ENCODE measurements around the gene RCOR1. TPM values are rescaled to one million over a fixed set of nuclear protein-coding genes. Genes with fewer than 3 reads are reported as not detected.

The RCOR1 gene
- total and polyA plus RNA-seq, 9 donors: 7.2 to 22.3 (median 18.3) TPM

- TF ChIP-seq EP300 (IDR thresholded peaks at IDR 0.05) (no peak), POLR2A (IDR thresholded peaks at IDR 0.05) (no peak)
- TF ChIP-seq, protein P1, sequence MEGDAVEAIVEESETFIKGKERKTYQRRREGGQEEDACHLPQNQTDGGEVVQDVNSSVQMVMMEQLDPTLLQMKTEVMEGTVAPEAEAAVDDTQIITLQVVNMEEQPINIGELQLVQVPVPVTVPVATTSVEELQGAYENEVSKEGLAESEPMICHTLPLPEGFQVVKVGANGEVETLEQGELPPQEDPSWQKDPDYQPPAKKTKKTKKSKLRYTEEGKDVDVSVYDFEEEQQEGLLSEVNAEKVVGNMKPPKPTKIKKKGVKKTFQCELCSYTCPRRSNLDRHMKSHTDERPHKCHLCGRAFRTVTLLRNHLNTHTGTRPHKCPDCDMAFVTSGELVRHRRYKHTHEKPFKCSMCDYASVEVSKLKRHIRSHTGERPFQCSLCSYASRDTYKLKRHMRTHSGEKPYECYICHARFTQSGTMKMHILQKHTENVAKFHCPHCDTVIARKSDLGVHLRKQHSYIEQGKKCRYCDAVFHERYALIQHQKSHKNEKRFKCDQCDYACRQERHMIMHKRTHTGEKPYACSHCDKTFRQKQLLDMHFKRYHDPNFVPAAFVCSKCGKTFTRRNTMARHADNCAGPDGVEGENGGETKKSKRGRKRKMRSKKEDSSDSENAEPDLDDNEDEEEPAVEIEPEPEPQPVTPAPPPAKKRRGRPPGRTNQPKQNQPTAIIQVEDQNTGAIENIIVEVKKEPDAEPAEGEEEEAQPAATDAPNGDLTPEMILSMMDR (IDR thresholded peaks at IDR 0.05): no peak
- intact Hi-C loops (cut with DNase I): no loop called here
- 76 to 79% (median 78%) methylated on average over 3 of the region's 3 CpGs for WGBS, 3 donors
Measured at GRCh38 chr14:102646615-102647014, 54.2 kb downstream of the RCOR1 start.

GRCh38 chr14:102652194-102652593 is 59.7 kb downstream of the RCOR1 start:
- TF ChIP-seq EP300 (IDR thresholded peaks at IDR 0.05) (no peak), POLR2A (IDR thresholded peaks at IDR 0.05) (no peak)
- TF ChIP-seq, protein P1 (IDR thresholded peaks at IDR 0.05): no peak
- no peaks in the 10 kb centered on the region for H3K27me3 ChIP-seq
- no peak for DNase-seq
- H3K4me1 ChIP-seq (ENCODE audit: insufficient read depth): peaks cover 4% of the 10 kb centered on the region
- 12 to 16% (median 12%) methylated on average over 3 of the region's 3 CpGs for WGBS, 3 donors
- intact Hi-C loops (cut with DNase I): no loop called here
- no peaks in the 10 kb centered on the region for H3K9me3 ChIP-seq
- H3K36me3 ChIP-seq: no peaks in the 10 kb centered on the region
- no peak overlapping the region for H3K27ac ChIP-seq
- no peak overlapping the region for H3K4me3 ChIP-seq

More at GRCh38 chr14:102646615-102647014, 54.2 kb downstream of the RCOR1 start:
- no peaks in the 10 kb centered on the region for H3K36me3 ChIP-seq
- H3K4me3 ChIP-seq: no peak overlapping the region
- no peak for DNase-seq
- H3K27me3 ChIP-seq: no peaks in the 10 kb centered on the region
- H3K27ac ChIP-seq: no peak overlapping the region
- H3K9me3 ChIP-seq: no peaks in the 10 kb centered on the region
- H3K4me1 ChIP-seq (ENCODE audit: insufficient read depth): peaks cover 7% of the 10 kb centered on the region

GRCh38 chr14:102654298-102654697 is 61.8 kb downstream of the RCOR1 start:
- Histone ChIP-seq H3K27me3 (no peaks in the 10 kb centered on the region), H3K27ac (no peak overlapping the region), H3K9me3 (no peaks in the 10 kb centered on the region), H3K4me1 (ENCODE audit: insufficient read depth) (peaks cover 4% of the 10 kb centered on the region), H3K36me3 (no peaks in the 10 kb centered on the region), H3K4me3 (no peak overlapping the region)
- TF ChIP-seq, protein P1 (IDR thresholded peaks at IDR 0.05): no peak
- no peak for TF ChIP-seq POLR2A (IDR thresholded peaks at IDR 0.05)
- no peak for TF ChIP-seq EP300 (IDR thresholded peaks at IDR 0.05)
- intact Hi-C loops (cut with DNase I): no loop called here
- DNase-seq: no peak
- 95 to 97% (median 96%) methylated on average over 4 of the region's 4 CpGs for WGBS, 3 donors

DNA sequence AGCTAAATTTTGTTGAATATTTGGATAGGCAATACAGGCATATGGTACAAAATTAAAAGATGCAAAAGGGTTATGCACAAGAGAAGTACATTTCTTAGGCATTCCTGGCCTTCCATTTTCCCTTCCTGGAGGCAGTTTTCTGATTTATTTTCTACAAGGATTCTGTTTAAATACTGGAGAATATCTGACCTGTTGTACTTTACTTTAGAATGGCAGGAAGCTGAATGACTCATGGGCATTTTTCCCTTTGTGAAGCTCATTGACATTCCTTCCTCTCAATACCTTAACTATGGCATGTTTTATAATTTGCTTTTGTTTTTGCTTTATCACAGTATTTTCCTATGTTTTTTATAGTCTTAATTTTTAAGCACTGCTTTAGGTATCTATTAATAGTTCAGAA is 62.7 kb downstream of the RCOR1 start:
- Histone ChIP-seq H3K9me3 (no peaks in the 10 kb centered on the region), H3K4me3 (no peak overlapping the region), H3K27me3 (no peaks in the 10 kb centered on the region), H3K4me1 (ENCODE audit: insufficient read depth) (peaks cover 2% of the 10 kb centered on the region), H3K36me3 (no peaks in the 10 kb centered on the region), H3K27ac (no peak overlapping the region)
- intact Hi-C loops (cut with DNase I): no loop called here
- TF ChIP-seq, protein P1 (IDR thresholded peaks at IDR 0.05): no peak
- no peak for TF ChIP-seq EP300 (IDR thresholded peaks at IDR 0.05)
- no peak for TF ChIP-seq POLR2A (IDR thresholded peaks at IDR 0.05)
- DNase-seq: no peak

Data from ovary (tissue), 9 donors.